KMS-11 (cell line): ENCODE data around the gene P2RY8.

ENCODE experiments used
- H2AFZ ChIP-seq: fragments of 200-600 bp; sonication (generic); 2 replicates; pipeline ENCODE4 v1.6.1; 2016; ENCODE audit warnings: antibody characterized with exemption, mixed run types, low read depth
- H3K27ac ChIP-seq: fragments of 200-600 bp; sonication (generic); 2 replicates; pipeline ENCODE4 v1.6.1; 2016; ENCODE audit warnings: mild to moderate bottlenecking, mixed run types
- H3K27me3 ChIP-seq: fragments of 200-600 bp; sonication (generic); 2 replicates; pipeline ENCODE4 v1.6.1; 2017; ENCODE audit warnings: mild to moderate bottlenecking, low read depth, mixed run types, moderate library complexity; ENCODE audit not compliant: insufficient read depth
- H3K36me3 ChIP-seq: fragments of 200-600 bp; sonication (generic); 2 replicates; pipeline ENCODE4 v1.6.1; 2017; ENCODE audit warnings: mild to moderate bottlenecking, mixed run types; ENCODE audit not compliant: insufficient read depth
- H3K4me1 ChIP-seq: fragments of 200-600 bp; sonication (generic); 2 replicates; pipeline ENCODE4 v1.6.1; 2016; ENCODE audit warnings: mild to moderate bottlenecking, low read depth, mixed run types; ENCODE audit not compliant: poor library complexity, severe bottlenecking
- H3K4me2 ChIP-seq: fragments of 200-600 bp; sonication (generic); 2 replicates; pipeline ENCODE4 v1.7.0; 2016; ENCODE audit warnings: mild to moderate bottlenecking, mixed run types
- H3K4me3 ChIP-seq: fragments of 200-600 bp; sonication (generic); IDR thresholded peaks from 2 replicates; pipeline ENCODE4 v1.6.1; 2017; ENCODE audit warnings: low read depth, low read length, mixed read lengths; ENCODE audit not compliant: insufficient read depth
- H3K79me2 ChIP-seq: fragments of 200-600 bp; sonication (generic); 2 replicates; pipeline ENCODE4 v1.6.1; 2016; ENCODE audit warnings: low read depth, mixed run types; ENCODE audit not compliant: insufficient read depth
- H3K9ac ChIP-seq: fragments of 200-600 bp; sonication (generic); 2 replicates; pipeline ENCODE4 v1.6.1; 2016; ENCODE audit warnings: mild to moderate bottlenecking, mixed run types
- H4K20me1 ChIP-seq: fragments of 200-600 bp; sonication (generic); 2 replicates; pipeline ENCODE4 v1.6.1; 2016; ENCODE audit warnings: mild to moderate bottlenecking, mixed run types; ENCODE audit not compliant: insufficient read depth
- CTCF ChIP-seq: fragments of 200-600 bp; sonication (generic); conservative IDR thresholded peaks from 2 replicates; pipeline ENCODE4 v1.6.1; 2017; ENCODE audit warnings: low read depth, mild to moderate bottlenecking, antibody characterized with exemption, low read length, moderate library complexity, mixed read lengths

The P2RY8 gene

GRCh38 chrX:1529756-1530155 lies 7.2 kb downstream of the P2RY8 start:
- H3K9ac ChIP-seq: no peak overlapping the region
- no peak overlapping the region for H3K4me3 ChIP-seq
- no peak for TF ChIP-seq CTCF
- peaks cover 89% of the 10 kb centered on the region for H3K79me2 ChIP-seq
- H3K36me3 ChIP-seq: 0 out of 2 replicates have a peak, but pooled peaks cover 4% of the 10 kb centered on the region
- H3K27me3 ChIP-seq: no peaks in the 10 kb centered on the region
- no peak overlapping the region for H2AFZ ChIP-seq
- no peak overlapping the region for H3K27ac ChIP-seq
- peaks cover 17% of the 10 kb centered on the region for H3K4me1 ChIP-seq
- no peak overlapping the region for H3K4me2 ChIP-seq
- H4K20me1 ChIP-seq: peaks cover 59% of the 10 kb centered on the region

- no peak overlapping the region for H3K27ac ChIP-seq
- H3K79me2 ChIP-seq: peaks cover 86% of the 10 kb centered on the region
- no peak overlapping the region for H3K4me2 ChIP-seq
- H4K20me1 ChIP-seq: peaks cover 59% of the 10 kb centered on the region
- peaks cover 17% of the 10 kb centered on the region for H3K4me1 ChIP-seq
- no peak overlapping the region for H2AFZ ChIP-seq
- H3K36me3 ChIP-seq: 0 out of 2 replicates have a peak, but pooled peaks cover 4% of the 10 kb centered on the region
- no peak overlapping the region for H3K4me3 ChIP-seq
- no peak overlapping the region for H3K9ac ChIP-seq
- H3K27me3 ChIP-seq: no peaks in the 10 kb centered on the region
- no peak for TF ChIP-seq CTCF
Observed at GRCh38 chrX:1529328-1529727, 7.7 kb downstream of the P2RY8 start.

GRCh38 chrX:1528884-1529203 lies 8.1 kb downstream of the P2RY8 start:
- H3K4me1 ChIP-seq: peaks cover 17% of the 10 kb centered on the region
- H3K4me2 ChIP-seq: no peak overlapping the region
- no peaks in the 10 kb centered on the region for H3K27me3 ChIP-seq
- peaks cover 59% of the 10 kb centered on the region for H4K20me1 ChIP-seq
- no peak overlapping the region for H3K27ac ChIP-seq
- no peak overlapping the region for H3K4me3 ChIP-seq
- H3K79me2 ChIP-seq: peaks cover 85% of the 10 kb centered on the region
- no peak overlapping the region for H3K9ac ChIP-seq
- H2AFZ ChIP-seq: no peak overlapping the region
- 0 out of 2 replicates have a peak, but pooled peaks cover 4% of the 10 kb centered on the region for H3K36me3 ChIP-seq
- TF ChIP-seq CTCF: no peak

GRCh38 chrX:1528186-1528883 lies 8.7 kb downstream of the P2RY8 start:
- H3K27ac ChIP-seq: no peak overlapping the region
- H3K4me1 ChIP-seq: peaks cover 17% of the 10 kb centered on the region
- H3K4me3 ChIP-seq: no peak overlapping the region
- no peak overlapping the region for H3K9ac ChIP-seq
- peaks cover 59% of the 10 kb centered on the region for H4K20me1 ChIP-seq
- no peak overlapping the region for H3K4me2 ChIP-seq
- H3K36me3 ChIP-seq: 0 out of 2 replicates have a peak, but pooled peaks cover 4% of the 10 kb centered on the region
- no peak for TF ChIP-seq CTCF
- H3K79me2 ChIP-seq: peaks cover 89% of the 10 kb centered on the region
- H3K27me3 ChIP-seq: no peaks in the 10 kb centered on the region
- H2AFZ ChIP-seq: no peak overlapping the region
